Activated CD4-positive, alpha-beta memory T cell treated with anti-CD3 and anti-CD28 coated beads, Interleukin-2, amount 10 ng/mL, durations not matched to agents 7 days and 5 days (primary cell): ENCODE results near the gene OR52A5. TPM values are rescaled to one million over a fixed set of nuclear protein-coding genes. Genes with fewer than 3 reads are reported as not detected.

ENCODE experiments used
- CTCF ChIA-PET: fragments of 350-600 bp; sonication (Branson Sonifier 250); formaldehyde crosslinking; loops from one replicate; lab custom pipeline; 2021; ENCODE audit warnings: antibody characterized with exemption, inconsistent platforms; lab: Charles Lee
- POLR2A ChIA-PET: fragments of 350-600 bp; sonication (Branson Sonifier 250); formaldehyde crosslinking; loops from one replicate; lab custom pipeline; 2021; ENCODE audit warnings: antibody characterized with exemption; lab: Charles Lee
- DNase-seq: peaks from one replicate; pipeline ENCODE4 v3.0.0-alpha.2; 2020
- H3K27ac Mint-ChIP-seq: one replicate; pipeline ENCODE4 v1.8.0; 2021; ENCODE audit warnings: mild to moderate bottlenecking, mixed read lengths
- H3K27me3 Mint-ChIP-seq: one replicate; pipeline ENCODE4 v1.8.0; 2021; ENCODE audit warnings: mixed read lengths
- H3K36me3 Mint-ChIP-seq: one replicate; pipeline ENCODE4 v1.8.0; 2021; ENCODE audit warnings: low read depth, mixed read lengths
- H3K4me1 Mint-ChIP-seq: one replicate; pipeline ENCODE4 v1.8.0; 2021; ENCODE audit warnings: mixed read lengths
- H3K4me3 Mint-ChIP-seq: one replicate; pipeline ENCODE4 v1.8.0; 2021; ENCODE audit warnings: mild to moderate bottlenecking, mixed read lengths
- H3K9me3 Mint-ChIP-seq: one replicate; pipeline ENCODE4 v1.8.0; 2021; ENCODE audit warnings: mixed read lengths
- total RNA-seq, 2 experiments: library from RNA; stranded (reverse); gene quantifications; one replicate each; pipeline ENCODE4 v1.2.3, GENCODE V29; 2021

Gene OR52A5
- total RNA-seq, 2 experiments from 2014 or later: not detected

DNA sequence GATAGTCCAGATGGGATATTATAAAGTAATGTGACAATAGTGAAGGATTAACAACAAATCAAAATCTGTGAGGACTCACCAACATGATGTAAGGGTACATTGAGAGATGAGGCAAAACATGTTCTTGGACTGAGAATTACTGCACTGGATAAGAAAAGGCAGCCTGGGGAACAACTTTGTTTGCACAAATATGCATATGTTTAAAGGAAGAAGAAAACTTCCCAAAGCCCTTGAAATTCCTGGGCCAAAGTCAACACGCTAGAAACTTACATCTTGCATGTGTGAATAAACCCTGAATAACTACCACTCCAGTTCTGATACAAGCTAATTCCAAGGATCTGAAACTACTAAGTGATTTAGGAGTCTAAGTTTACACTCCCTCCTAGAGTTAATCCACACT, 1.1 kb downstream of the OR52A5 start:
- POLR2A ChIA-PET: no interaction called here
- Mint-ChIP-seq H3K36me3 (no peaks in the 10 kb centered on the region), H3K4me3 (no peak overlapping the region), H3K27me3 (no peaks in the 10 kb centered on the region), H3K9me3 (no peaks in the 10 kb centered on the region), H3K27ac (no peak overlapping the region), H3K4me1 (no peaks in the 10 kb centered on the region)
- CTCF ChIA-PET: no interaction called here
- no peak for DNase-seq

DNA sequence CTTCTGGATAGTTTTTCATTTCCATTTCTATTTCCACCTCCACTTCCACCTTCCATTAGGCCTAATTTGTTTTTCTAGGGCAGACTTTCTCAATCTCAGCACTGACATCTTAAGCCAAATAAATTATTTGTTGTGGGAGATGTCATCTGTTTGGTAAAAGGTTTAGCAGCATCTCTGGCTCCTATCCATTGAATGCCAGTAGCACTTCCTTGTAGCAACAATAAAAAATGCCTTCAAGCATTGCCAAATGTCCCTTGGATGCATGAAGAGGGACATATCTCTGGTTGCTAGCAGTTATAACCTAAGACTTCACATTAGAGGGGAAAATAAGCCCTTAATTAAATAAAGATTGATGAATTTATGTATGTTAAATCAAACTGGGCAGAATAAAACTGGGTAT, 1.9 kb downstream of the OR52A5 start:
- ChIA-PET POLR2A (no interaction called here), CTCF (no interaction called here)
- DNase-seq: no peak
- Mint-ChIP-seq H3K4me1 (no peaks in the 10 kb centered on the region), H3K36me3 (no peaks in the 10 kb centered on the region), H3K4me3 (no peak overlapping the region), H3K9me3 (no peaks in the 10 kb centered on the region), H3K27me3 (no peaks in the 10 kb centered on the region), H3K27ac (no peak overlapping the region)

DNA sequence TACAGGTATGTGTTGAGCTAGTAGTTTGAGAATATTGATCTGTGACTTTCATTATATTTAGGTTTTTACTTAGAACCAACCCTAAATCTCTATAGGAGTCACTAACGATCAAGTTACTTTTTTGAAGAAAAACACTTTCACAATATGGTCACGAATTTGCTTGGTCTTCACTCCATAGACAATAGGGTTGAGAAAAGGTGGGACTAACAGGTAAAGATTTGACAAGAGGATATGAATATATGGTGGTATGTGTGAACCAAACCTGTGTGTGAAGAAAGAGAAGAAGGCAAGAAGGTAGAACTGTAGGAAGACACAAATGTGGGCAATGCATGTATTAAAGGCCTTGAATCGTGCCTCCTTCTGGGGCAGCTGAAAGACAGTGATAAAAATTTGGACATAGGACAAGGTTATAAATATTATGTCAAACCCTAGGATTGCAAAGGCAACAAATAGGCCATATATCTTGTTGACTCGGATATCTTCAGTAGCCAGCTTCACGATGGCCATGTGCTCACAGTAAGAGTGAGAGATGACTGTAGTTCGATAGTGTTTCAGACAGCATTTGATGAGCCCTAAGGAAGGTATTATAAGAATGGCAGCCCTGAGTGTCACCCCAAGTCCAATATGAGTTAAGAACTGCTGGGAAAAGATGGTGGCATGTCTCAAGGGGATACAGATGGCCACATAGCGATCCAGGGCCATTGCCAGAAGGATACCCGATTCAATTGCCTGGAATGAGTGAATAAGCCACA, 6.4 kb downstream of the OR52A5 start:
- no peak overlapping the region for H3K4me3 Mint-ChIP-seq
- CTCF ChIA-PET: no interaction called here
- no peaks in the 10 kb centered on the region for H3K36me3 Mint-ChIP-seq
- peaks cover 2% of the 10 kb centered on the region for H3K27me3 Mint-ChIP-seq
- POLR2A ChIA-PET: no interaction called here
- H3K9me3 Mint-ChIP-seq: no peaks in the 10 kb centered on the region
- no peaks in the 10 kb centered on the region for H3K4me1 Mint-ChIP-seq
- DNase-seq: no peak
- H3K27ac Mint-ChIP-seq: no peak overlapping the region

DNA sequence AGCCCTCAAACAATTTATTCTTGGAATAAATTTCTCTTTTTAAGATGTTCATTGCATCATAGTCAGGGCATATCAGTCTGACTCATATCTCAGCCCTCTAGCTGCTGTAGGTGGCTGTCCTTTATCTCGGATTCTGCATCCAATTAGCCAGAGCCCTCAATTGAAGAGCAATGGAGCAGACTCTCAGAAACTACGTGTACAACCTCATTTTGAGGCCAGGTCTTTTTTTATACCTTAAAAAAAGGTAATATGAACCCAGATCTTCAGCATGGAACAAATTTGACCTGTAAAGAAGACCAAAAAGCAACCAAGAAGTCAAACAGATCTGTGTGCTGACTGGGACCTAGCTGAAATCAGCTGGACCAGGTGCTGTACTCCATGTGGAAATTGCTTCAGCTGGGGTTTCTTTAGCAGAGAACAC, 8.7 kb downstream of the OR52A5 start:
- no peak for DNase-seq
- Mint-ChIP-seq H3K36me3 (no peaks in the 10 kb centered on the region), H3K27ac (no peak overlapping the region), H3K4me3 (no peak overlapping the region), H3K9me3 (no peaks in the 10 kb centered on the region), H3K4me1 (no peaks in the 10 kb centered on the region), H3K27me3 (peaks cover 2% of the 10 kb centered on the region)
- ChIA-PET POLR2A (no interaction called here), CTCF (no interaction called here)

DNA sequence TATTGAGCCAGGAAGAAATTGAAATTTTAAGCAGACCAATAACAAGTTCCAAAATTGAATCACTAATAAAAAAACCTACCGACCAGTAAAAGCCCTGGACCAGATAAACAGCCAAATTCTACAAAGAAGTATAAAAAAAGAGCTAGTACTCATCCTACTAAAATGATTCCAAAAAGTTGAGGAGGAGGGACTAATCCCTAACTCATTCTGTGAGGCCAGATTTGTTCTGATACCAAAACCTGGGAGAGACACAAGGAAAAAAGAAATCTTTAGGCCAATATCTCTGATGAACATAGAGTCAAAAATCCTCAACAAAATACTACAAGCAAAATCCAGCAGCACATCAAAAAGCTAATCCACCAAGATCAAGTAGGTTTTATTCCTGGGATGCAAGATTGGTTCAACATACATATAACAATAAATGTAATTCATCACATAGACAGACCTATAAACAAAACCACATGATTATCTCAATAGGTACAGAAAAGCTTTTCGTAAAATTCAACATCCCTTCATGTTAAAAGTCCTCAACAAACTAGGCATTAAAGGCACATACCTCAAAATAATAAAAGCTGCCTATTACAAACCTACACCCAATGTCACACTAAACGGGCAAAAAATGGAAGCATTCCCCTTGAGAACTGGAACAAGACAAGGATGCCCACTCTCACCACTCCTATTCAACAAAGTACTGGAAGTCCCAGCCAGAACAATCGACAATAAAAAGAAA, 13.1 kb downstream of the OR52A5 start:
- H3K4me1 Mint-ChIP-seq: no peaks in the 10 kb centered on the region
- H3K36me3 Mint-ChIP-seq: no peaks in the 10 kb centered on the region
- no peak for DNase-seq
- POLR2A ChIA-PET: no interaction called here
- H3K4me3 Mint-ChIP-seq: no peak overlapping the region
- no peak overlapping the region for H3K27ac Mint-ChIP-seq
- H3K27me3 Mint-ChIP-seq: peaks cover 2% of the 10 kb centered on the region
- no peaks in the 10 kb centered on the region for H3K9me3 Mint-ChIP-seq
- CTCF ChIA-PET: interaction anchor here (1.4 kb wide), 1 partner anchor 1238 kb away, joined by 3 read pairs; no protein-coding TSS in a partner anchor

DNA sequence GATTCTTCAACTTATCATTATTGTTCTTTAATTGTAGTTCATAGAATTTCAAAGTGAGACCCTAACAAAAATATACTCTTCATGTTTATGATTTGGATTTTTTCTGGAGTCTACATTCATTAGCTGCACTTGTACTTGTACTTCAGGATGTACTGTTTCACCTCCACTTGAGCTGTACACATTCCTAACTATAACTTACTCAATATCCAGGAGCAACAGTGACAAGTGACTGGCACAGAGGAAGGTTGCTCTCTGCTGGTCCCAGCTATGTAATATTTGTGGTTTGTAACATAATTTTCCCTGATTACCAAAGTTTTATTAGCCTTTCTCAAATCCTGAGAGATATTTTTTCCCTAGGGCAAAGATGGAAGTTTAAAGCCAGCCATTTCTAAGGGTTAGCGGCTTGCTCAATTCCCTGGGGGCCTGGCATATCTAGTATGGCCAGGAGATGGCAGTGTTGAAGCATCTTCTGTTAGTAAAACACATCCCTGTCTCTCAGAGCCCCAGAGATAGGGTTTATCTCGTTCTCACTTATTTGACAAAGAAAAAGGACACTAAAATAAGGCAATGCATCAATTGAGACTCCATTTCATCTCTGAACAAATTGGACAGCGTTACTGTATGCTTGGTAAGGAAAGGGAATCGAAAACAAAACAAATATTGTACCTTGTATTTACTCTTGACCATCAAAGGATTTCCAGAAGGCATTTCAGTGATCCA, 14.2 kb downstream of the OR52A5 start:
- POLR2A ChIA-PET: no interaction called here
- DNase-seq: peak; percentile 41
- Mint-ChIP-seq H3K9me3 (no peaks in the 10 kb centered on the region), H3K36me3 (no peaks in the 10 kb centered on the region), H3K4me3 (no peak overlapping the region), H3K4me1 (no peaks in the 10 kb centered on the region), H3K27me3 (peaks cover 2% of the 10 kb centered on the region), H3K27ac (no peak overlapping the region)
- CTCF ChIA-PET: no interaction called here

DNA sequence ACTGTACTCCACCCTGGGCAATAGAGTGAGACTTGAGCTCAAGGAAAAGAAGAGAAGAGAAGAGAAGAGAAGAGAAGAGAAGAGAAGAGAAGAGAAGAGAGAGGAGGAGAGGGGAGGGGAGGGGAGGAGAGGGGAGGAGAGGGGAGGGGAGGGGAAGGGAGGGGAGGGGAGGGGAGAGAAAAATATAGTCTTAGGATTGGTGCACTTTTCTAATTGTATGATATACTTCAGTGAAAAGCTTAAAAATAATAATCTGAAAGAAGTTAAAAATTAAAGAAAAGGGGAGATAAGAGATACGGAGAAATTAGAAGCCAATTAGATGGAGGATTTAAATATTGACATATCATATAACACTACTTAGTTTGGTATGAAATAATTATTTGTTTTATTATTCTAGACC, 19.3 kb downstream of the OR52A5 start:
- H3K27me3 Mint-ChIP-seq: no peaks in the 10 kb centered on the region
- H3K4me3 Mint-ChIP-seq: no peak overlapping the region
- ChIA-PET POLR2A (no interaction called here), CTCF (no interaction called here)
- H3K9me3 Mint-ChIP-seq: no peaks in the 10 kb centered on the region
- H3K27ac Mint-ChIP-seq: no peak overlapping the region
- no peaks in the 10 kb centered on the region for H3K36me3 Mint-ChIP-seq
- no peaks in the 10 kb centered on the region for H3K4me1 Mint-ChIP-seq
- DNase-seq: no peak

DNA sequence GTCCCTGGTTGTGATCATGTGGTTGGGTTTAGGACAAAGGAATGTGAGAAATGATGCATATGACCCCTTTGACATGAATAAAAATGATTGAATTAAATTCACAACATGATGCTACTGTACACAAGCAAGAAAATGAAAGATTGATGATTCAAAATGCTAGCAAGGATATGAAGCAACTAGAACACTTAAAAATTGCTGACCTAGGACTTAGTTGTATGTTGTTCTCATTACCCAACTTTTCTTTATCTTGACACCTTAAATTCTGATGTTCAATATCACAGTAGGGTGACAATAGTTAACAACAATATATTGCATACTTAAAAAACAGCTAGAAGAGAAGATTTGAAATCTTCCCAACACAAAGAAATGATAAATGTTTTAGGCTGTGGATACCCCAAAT, 20.6 kb downstream of the OR52A5 start:
- CTCF ChIA-PET: no interaction called here
- Mint-ChIP-seq H3K36me3 (no peaks in the 10 kb centered on the region), H3K4me3 (no peak overlapping the region), H3K27me3 (no peaks in the 10 kb centered on the region), H3K4me1 (no peaks in the 10 kb centered on the region), H3K27ac (no peak overlapping the region), H3K9me3 (no peaks in the 10 kb centered on the region)
- DNase-seq: no peak
- POLR2A ChIA-PET: no interaction called here

DNA sequence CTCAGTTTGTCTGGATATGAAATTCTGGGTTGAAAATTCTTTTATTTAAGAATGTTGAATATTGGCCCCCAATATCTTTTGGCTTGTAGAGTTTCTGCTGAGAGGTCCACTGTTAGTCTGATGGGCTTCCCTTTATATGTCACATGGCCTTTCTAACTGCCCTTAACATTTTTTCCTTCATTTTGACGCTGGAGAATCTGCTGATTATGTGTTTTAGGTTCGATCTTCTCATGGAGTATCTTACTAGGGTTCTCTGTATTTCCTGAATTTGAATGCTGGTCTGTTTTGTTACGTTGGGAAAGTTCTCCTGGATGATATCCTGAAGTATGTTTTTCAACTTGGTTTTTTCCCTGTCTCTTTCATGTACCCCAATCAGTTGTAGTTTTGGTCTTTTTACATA, 22.8 kb downstream of the OR52A5 start:
- POLR2A ChIA-PET: no interaction called here
- Mint-ChIP-seq H3K9me3 (no peaks in the 10 kb centered on the region), H3K36me3 (no peaks in the 10 kb centered on the region), H3K27ac (no peak overlapping the region), H3K4me3 (no peak overlapping the region), H3K27me3 (no peaks in the 10 kb centered on the region), H3K4me1 (no peaks in the 10 kb centered on the region)
- no peak for DNase-seq
- CTCF ChIA-PET: no interaction called here

DNA sequence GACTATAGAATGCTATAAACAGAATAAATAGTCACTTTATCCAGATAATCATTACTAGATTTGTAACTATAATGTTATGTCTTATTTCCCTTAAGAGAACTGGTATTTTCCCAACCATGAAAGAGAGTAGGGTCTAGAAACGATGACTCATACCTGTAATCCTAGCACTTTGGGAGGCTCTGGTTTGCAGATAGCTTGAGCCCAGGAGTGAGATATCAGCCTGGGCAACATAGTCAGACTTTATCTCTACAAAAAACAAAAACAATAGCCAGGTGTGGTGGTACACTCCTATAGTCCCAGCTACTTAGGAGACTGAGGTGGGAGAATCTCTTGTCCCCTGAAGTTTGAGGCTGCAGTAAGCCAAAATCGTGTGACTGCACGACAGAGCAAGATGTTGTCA, 30.9 kb downstream of the OR52A5 start:
- Mint-ChIP-seq H3K27ac (no peak overlapping the region), H3K27me3 (no peaks in the 10 kb centered on the region), H3K9me3 (no peaks in the 10 kb centered on the region), H3K4me3 (no peak overlapping the region), H3K36me3 (no peaks in the 10 kb centered on the region), H3K4me1 (no peaks in the 10 kb centered on the region)
- CTCF ChIA-PET: no interaction called here
- POLR2A ChIA-PET: no interaction called here
- DNase-seq: no peak

DNA sequence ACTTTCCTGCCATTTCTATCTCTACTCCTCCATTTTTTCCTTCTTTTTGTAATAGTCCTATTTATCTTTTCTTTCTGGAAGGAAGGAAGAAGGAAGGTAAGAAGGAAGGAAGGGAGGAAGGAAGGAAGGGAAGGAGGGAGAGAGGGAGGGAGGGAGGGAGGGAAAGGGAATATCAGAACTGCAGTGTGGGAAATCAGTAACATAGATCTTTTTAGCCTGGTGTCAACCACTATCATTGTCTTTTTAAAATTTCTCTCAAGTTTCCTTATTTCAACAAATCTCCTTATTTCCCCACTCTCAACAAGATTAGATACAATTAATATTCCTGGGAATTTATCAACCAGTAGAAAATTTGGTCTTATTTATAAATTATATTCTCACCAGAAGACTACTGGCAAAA, 35.1 kb downstream of the OR52A5 start:
- Mint-ChIP-seq H3K36me3 (no peaks in the 10 kb centered on the region), H3K27ac (no peak overlapping the region), H3K27me3 (no peaks in the 10 kb centered on the region), H3K4me1 (no peaks in the 10 kb centered on the region), H3K4me3 (no peak overlapping the region), H3K9me3 (no peaks in the 10 kb centered on the region)
- ChIA-PET CTCF (no interaction called here), POLR2A (no interaction called here)
- DNase-seq: no peak

DNA sequence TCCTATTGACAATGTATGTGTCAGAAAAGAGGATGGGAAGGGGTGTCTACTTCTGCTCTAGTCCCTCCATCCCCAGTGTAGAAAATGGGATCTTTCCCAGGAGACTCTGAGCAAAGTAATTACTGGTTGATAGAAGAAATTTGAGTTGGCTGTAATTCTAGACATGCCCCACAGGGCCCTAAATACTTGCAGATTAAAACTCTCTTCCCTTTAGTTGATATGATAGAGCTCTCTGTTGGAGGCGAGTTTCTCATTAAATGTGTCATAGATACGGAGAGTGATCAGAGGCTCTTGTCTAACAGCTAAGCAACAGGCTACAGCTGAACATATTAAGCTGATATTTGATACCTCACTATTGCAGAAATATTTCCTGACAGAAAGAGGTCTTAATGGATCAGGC, 35.9 kb downstream of the OR52A5 start:
- no peaks in the 10 kb centered on the region for H3K9me3 Mint-ChIP-seq
- H3K27ac Mint-ChIP-seq: no peak overlapping the region
- no peaks in the 10 kb centered on the region for H3K27me3 Mint-ChIP-seq
- ChIA-PET POLR2A (no interaction called here), CTCF (no interaction called here)
- no peaks in the 10 kb centered on the region for H3K4me1 Mint-ChIP-seq
- no peaks in the 10 kb centered on the region for H3K36me3 Mint-ChIP-seq
- no peak for DNase-seq
- H3K4me3 Mint-ChIP-seq: no peak overlapping the region

DNA sequence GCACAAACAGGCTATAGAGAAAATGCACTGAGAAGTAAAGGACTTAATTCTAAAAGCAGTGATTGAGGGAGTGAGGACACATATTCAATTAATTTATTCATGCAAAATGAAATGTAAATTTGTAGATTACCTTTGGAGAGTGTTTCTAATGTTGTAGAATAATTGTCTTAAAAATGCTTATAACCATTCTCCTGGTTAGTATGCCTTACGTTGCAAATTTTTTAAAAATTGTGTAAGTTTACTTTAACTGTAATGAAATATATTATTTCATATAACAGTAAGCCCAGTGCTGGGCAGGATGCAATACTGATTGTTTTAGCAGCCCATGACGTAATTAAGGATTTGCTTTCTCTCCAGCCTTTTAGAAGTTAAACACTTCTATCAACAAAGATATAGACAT, 42.1 kb downstream of the OR52A5 start:
- no peak overlapping the region for H3K4me3 Mint-ChIP-seq
- no peak for DNase-seq
- CTCF ChIA-PET: no interaction called here
- H3K27ac Mint-ChIP-seq: no peak overlapping the region
- H3K9me3 Mint-ChIP-seq: no peaks in the 10 kb centered on the region
- H3K27me3 Mint-ChIP-seq: no peaks in the 10 kb centered on the region
- no peaks in the 10 kb centered on the region for H3K4me1 Mint-ChIP-seq
- no peaks in the 10 kb centered on the region for H3K36me3 Mint-ChIP-seq
- POLR2A ChIA-PET: no interaction called here
